ENCODE data around the gene OR9Q1. TPM values are rescaled to one million over a fixed set of nuclear protein-coding genes. Genes with fewer than 3 reads are reported as not detected.

The OR9Q1 gene
- not detected in 2 replicates for polyA plus RNA-seq

DNA sequence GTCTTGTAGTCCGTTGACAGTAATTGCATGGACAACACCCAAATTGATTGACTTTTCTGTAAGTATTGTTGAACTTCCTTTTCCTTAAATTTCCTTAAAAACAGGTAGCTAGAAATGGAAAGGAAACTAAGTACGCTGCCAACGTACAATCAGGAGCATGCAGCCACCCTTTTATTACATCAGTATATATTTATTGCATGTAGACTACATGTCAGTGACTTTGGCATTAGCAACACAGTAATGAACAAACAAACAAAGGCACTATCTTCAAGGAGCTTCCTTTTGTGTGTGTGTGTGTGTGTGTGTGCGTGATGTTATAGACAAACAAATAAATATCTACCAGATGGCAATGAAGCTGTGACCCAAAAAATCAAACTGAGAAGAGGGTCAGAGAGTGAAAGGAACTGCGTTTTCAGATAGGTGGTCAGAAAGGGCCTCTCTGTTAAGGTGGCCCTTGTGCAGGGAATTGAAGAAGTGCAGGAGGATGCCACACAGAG lies at the start of gene OR9Q1:
TSS of gene OR9Q1 (plus strand) at position 447 of the 497 bp plus-strand sequence. CDS start 155,564 bp downstream, outside the sequence.

DNA sequence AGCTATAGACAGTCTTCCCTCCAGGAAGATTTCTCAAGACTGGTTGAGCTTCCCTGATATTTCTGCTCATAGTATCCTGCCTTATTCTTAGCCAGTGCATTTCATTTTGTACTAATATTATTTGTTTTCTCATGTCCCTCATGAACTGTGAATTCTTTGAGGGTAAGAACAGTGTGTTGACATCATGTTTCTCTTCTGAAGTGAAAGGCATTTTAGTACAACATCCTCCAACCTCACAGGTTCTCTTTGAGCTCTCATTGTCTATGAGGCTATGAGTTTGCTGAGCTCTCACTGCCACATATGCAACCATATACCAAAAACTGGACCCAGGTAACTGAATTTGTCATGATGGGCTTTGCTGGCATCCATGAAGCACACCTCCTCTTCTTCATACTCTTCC lies 7.0 kb downstream of the OR9Q1 start, which contains the start of gene OR6Q1:
TSS of gene OR6Q1 (plus strand) at position 301 of the 400 bp plus-strand sequence. CDS start at position 301, 0 bp downstream.

DNA sequence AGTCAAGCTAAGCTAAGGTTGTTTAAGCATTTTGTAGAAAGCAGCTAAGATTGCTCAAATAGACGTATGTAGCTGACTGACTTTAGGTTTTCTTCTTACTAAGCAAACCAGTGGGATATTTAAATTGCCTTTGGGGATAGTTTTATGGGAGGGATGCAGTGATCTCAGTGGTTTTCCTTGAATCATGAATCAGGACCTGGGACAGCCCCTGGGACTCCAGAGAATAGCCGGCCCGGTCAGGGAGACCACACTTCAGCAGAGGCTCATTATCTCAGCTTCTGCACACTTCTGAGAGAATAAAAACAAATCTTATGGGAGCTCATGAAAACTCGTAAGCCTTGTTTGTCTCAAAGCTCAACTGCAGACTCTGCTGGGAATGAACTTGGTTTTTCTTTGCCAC lies 101.8 kb downstream of the OR9Q1 start, which contains the start of gene OR9I1:
TSS of gene OR9I1 (minus strand) at position 62 of the 400 bp plus-strand sequence. CDS start 6,086 bp downstream, outside the sequence.

DNA sequence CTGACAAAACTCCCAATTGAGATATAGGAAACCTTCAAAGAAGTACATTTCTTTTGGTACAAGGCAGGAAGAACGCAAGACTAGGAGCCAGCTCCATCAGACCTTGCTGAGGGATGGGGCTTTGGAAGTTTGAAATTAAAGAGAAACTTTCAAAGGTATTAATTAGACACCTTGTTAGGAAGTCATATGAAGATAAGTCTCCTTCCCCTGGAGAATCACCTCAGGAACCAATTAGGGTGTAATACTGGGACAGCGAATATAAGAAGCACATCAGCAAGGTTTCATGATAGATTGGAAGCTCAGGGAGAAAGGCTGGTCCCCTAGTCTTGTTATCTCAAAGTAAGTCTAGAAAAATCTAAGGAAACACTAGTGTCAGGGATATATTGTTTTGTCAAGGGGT lies 165.1 kb downstream of the OR9Q1 start, which contains the start of gene OR9Q2:
TSS of gene OR9Q2 (plus strand) at position 301 of the 400 bp plus-strand sequence. CDS start 1,421 bp downstream, outside the sequence.

GRCh38 chr11:58204042-58204441 lies 180.4 kb downstream of the OR9Q1 start, which contains the start of gene OR1S2:
Gene OR1S2 (minus strand): TSS chr11:58204142. CDS start chr11:58204142, 0 bp downstream.

GRCh38 chr11:58212420-58212819 lies 188.7 kb downstream of the OR9Q1 start, which contains the start of gene OR1S1:
Gene OR1S1 (plus strand): TSS chr11:58212720.

Other genes with a start within 250 kb of the OR9Q1 start
- gene OR6Q1, start 7.1 kb downstream of the OR9Q1 start, polyA plus RNA-seq: not detected in 2 replicates
- gene OR9I1, start 101.6 kb downstream of the OR9Q1 start, polyA plus RNA-seq: not detected in 2 replicates
- gene OR9Q2, start 165.2 kb downstream of the OR9Q1 start, polyA plus RNA-seq: not detected in 2 replicates
- gene OR1S2, start 180.3 kb downstream of the OR9Q1 start, polyA plus RNA-seq: not detected in 2 replicates
- not detected in 2 replicates for gene OR1S1, start 188.8 kb downstream of the OR9Q1 start, polyA plus RNA-seq
- not detected in 2 replicates for gene OR10Q1, start 205.0 kb downstream of the OR9Q1 start, polyA plus RNA-seq
- not detected in 2 replicates for gene OR10W1, start 244.4 kb downstream of the OR9Q1 start, polyA plus RNA-seq

Measured in Purkinje cell (primary cell).